Activated T-cell treated with anti-CD3 and anti-CD28 coated beads, Interleukin-2, amount 50 U/mL, for 72 hours (primary cell): ENCODE data around the gene STARD10. TPM values are rescaled to one million over a fixed set of nuclear protein-coding genes. Genes with fewer than 3 reads are reported as not detected.

ENCODE experiments used
- ATAC-seq, 2 donors: fragments of 150-1000 bp; cut with Tn5 transposase; replicated peaks in 1 of 2; 2 replicates each; pipeline ENCODE4 v1.10.0; 2021; ENCODE audit warnings: moderate library complexity in 2 of 2, mild to moderate bottlenecking in 1 of 2
- DNase-seq, 2 donors: peaks; one replicate each; pipeline ENCODE4 v3.0.0; 2021 to 2022; ENCODE audit warnings: mixed read lengths in 1 of 2
- H3K27ac Mint-ChIP-seq: one replicate; pipeline ENCODE4 v1.8.0; 2022; ENCODE audit warnings: mild to moderate bottlenecking, moderate library complexity, mixed read lengths
- H3K27me3 Mint-ChIP-seq: one replicate; pipeline ENCODE4 v1.8.0; 2022; ENCODE audit warnings: low read depth, mixed read lengths
- H3K36me3 Mint-ChIP-seq, 2 donors: one replicate each; pipeline ENCODE4 v1.8.0; 2022; ENCODE audit warnings: mixed read lengths in 2 of 2, mild to moderate bottlenecking in 1 of 2; ENCODE audit not compliant: insufficient read depth in 2 of 2
- H3K4me1 Mint-ChIP-seq: one replicate; pipeline ENCODE4 v1.8.0; 2022; ENCODE audit warnings: low read depth, mixed read lengths
- H3K4me3 Mint-ChIP-seq, 2 donors: one replicate each; pipeline ENCODE4 v1.8.0; 2022; ENCODE audit warnings: mild to moderate bottlenecking in 2 of 2, mixed read lengths in 2 of 2, moderate library complexity in 2 of 2
- H3K9me3 Mint-ChIP-seq, 2 donors: one replicate each; pipeline ENCODE4 v1.8.0; 2022; ENCODE audit warnings: mixed read lengths in 2 of 2
- total RNA-seq, 2 donors: library from RNA; stranded (reverse); gene quantifications; one replicate each; pipeline ENCODE4 v1.2.3, GENCODE V29; 2022

Gene STARD10
- total RNA-seq, 2 donors from 2014 or later: 31.9 to 41.3 TPM

DNA sequence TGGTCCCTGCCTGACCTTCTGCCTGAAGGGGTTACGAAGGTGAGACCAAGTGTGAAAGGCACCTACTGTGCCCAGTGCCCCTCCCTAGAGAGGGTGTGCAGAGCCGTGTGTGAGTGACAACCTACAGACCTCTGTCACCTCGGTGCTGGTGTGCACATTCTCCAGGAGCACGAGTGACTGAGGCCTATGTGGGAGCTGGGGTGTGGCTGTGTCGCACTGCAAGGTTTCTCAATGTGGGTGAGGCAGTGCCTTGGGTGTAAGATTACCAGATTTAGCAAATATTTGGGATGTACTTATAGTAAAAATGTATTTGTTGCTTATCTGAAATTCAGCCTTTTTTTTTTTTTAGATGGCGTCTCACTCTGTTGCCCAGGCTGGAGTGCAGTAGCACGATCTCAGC lies 5.6 kb downstream of the STARD10 start:
- no peaks in the 10 kb centered on the region for H3K9me3 Mint-ChIP-seq
- no peak for DNase-seq
- peaks cover 33% of the 10 kb centered on the region for H3K4me1 Mint-ChIP-seq
- no peak for ATAC-seq
- no peaks in the 10 kb centered on the region for H3K27me3 Mint-ChIP-seq
- H3K4me3 Mint-ChIP-seq: peak overlapping the region in 1 of 2 donors; percentile 74
- H3K27ac Mint-ChIP-seq: no peak overlapping the region
- no peaks in the 10 kb centered on the region for H3K36me3 Mint-ChIP-seq

DNA sequence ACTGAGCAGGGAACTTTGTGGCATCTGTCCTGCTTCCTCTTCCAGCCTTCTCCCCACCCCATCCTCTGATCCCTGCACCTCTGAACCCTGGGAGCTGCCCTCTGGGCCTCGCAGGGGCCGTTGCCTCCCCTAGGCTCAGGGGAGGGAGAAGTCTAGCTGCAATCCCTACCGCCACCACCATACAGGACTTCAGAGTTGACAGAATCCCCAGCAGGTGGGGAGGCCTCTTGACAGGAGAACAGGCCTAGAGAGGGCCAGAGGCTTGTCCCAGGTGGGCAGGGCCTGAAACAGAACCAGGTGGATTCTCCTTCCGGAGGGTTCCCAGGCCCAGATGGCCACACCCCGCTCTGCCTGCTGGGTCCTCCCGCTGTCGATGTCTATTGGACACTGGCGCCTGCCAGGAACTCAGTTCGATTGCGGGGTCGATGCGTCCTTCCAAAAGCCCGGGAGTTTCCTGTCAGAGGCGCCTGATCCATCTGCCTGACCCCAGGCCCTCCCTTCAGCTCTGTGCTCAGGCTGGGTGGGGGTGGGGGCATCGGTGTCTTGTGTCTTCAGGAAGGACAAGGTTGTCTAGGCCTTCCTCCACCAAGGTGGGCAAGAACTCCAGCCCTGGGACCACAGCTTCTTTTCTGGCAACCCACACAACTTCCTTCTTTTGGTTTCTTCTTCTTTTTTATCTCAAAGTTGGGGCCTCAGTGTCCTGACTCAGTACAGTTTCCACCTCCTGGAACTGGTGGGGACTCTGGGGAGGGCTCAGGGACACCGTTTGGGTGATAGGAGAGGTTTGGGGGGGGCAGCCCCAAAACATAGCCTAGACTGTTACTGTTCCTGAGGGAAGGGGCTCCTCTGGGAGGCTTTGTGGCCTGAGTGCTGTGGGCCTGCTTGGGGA lies 6.4 kb downstream of the STARD10 start:
- Mint-ChIP-seq H3K4me1 (peaks cover 31% of the 10 kb centered on the region), H3K36me3 (no peaks in the 10 kb centered on the region), H3K4me3 (peak overlapping the region; percentile 1 to 74), H3K9me3 (no peaks in the 10 kb centered on the region), H3K27ac (no peak overlapping the region), H3K27me3 (no peaks in the 10 kb centered on the region)
- ATAC-seq (peak; percentile 44 to 74), DNase-seq (peak in 1 of 2 donors; percentile 40)

DNA sequence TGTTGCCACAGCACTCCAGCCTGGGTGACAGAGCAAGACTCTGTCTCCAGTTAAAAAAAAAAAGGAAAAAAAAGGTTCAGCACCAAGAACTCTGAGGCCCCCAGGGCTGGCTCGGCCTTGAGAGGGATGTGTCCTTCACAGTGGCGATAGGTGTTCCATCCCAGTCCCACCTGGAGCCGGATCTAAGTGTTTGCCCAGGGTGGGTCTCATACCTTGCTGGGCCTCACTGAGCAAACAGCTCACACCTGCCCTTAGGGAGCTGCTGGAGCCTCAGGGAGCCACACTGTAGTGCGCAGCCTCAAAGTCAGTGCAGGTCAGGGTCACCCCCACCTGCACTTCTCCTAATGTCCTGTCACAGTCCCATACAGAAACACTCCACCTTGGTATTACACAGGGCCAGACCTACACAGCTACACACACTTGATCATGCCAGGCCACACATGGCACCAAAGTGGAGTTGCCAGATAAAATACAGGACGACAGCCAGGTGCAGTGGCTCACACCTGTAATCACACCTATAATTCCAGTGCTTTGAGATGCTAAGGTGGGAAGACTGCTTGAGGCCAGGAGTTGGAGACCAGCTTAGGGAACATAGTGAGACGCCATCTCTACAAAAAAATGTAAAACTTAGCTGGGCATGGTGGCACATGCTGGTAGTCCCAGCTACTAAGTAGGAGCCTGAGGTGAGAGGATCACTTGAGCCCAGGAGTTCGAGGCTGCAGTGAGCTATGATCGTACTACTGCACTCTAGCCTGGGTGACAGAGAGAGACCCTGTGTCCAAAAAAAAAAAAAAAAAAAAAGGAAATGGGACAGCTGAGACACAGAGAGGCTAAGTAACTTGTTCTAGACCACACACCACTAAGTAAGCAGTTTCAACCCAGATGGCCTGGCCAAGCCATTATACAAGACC lies 7.3 kb downstream of the STARD10 start:
- DNase-seq: no peak
- no peak overlapping the region for H3K27ac Mint-ChIP-seq
- ATAC-seq: no peak
- no peaks in the 10 kb centered on the region for H3K9me3 Mint-ChIP-seq
- H3K4me1 Mint-ChIP-seq: peaks cover 34% of the 10 kb centered on the region
- H3K36me3 Mint-ChIP-seq: no peaks in the 10 kb centered on the region
- H3K4me3 Mint-ChIP-seq: no peak overlapping the region
- H3K27me3 Mint-ChIP-seq: no peaks in the 10 kb centered on the region

DNA sequence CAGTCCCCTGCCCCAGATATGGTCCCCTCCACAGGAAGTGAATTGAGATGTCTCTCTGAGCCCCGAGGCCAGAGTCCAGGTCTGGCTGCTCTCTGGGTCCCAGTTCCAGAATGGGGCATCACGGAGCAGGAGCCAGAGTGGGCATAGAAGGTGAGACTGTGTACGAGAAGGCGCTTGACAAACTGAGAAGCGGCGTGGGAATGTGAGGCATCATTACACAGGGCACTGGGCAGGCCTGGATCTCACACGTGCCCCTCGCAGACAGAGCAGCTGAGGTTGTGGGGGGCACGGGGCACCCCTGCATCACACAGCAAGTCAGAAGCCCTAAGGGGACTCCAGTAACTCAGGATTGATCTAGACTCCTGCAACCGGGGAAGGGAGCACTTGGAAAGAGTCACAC lies 9.2 kb downstream of the STARD10 start:
- H3K27ac Mint-ChIP-seq: no peak overlapping the region
- H3K36me3 Mint-ChIP-seq: no peaks in the 10 kb centered on the region
- H3K27me3 Mint-ChIP-seq: no peaks in the 10 kb centered on the region
- H3K4me3 Mint-ChIP-seq: no peak overlapping the region
- no peaks in the 10 kb centered on the region for H3K9me3 Mint-ChIP-seq
- DNase-seq (no peak), ATAC-seq (no peak)
- H3K4me1 Mint-ChIP-seq: peaks cover 38% of the 10 kb centered on the region

DNA sequence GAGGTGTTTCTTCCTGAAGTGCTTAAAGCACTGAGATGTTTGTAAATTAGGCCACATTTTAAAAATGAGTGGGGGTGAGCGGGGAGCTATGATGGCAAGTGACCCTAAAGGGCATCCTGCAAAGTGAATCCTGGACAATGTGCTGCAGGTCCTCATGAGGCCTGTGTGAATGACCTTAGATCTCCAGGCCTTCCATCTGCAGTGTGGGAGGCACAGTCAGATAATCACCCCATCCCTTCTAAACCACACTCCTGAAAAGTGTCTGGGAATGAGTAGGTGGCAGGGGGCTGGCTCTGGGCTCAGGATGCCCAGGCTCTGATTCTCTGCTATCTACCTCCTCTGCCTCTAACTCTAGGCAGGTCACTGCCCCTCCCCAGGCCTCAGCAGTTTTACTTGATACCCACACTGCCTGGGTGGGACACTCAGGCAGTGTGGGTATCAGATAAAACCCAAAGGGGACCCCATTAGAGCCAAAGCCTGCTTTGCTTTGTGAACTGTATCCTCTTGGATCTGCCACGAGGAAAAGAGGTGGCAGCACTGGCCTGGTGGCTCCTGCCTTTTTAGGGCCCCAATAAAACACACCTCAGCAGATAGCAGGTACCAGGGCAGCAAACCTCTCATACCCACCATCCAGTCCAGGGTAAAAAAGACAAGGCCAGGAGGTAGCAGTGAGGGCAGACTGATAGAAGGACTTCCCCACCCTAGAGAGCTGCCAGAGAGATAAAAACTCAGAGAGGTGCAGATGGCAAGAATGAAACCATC lies 10.5 kb downstream of the STARD10 start:
- ATAC-seq (peak in 1 of 2 donors; percentile 6), DNase-seq (no peak)
- Mint-ChIP-seq H3K9me3 (no peaks in the 10 kb centered on the region), H3K27ac (peak overlapping the region; percentile 0), H3K27me3 (no peaks in the 10 kb centered on the region), H3K4me1 (peaks cover 38% of the 10 kb centered on the region), H3K36me3 (no peaks in the 10 kb centered on the region), H3K4me3 (no peak overlapping the region)

DNA sequence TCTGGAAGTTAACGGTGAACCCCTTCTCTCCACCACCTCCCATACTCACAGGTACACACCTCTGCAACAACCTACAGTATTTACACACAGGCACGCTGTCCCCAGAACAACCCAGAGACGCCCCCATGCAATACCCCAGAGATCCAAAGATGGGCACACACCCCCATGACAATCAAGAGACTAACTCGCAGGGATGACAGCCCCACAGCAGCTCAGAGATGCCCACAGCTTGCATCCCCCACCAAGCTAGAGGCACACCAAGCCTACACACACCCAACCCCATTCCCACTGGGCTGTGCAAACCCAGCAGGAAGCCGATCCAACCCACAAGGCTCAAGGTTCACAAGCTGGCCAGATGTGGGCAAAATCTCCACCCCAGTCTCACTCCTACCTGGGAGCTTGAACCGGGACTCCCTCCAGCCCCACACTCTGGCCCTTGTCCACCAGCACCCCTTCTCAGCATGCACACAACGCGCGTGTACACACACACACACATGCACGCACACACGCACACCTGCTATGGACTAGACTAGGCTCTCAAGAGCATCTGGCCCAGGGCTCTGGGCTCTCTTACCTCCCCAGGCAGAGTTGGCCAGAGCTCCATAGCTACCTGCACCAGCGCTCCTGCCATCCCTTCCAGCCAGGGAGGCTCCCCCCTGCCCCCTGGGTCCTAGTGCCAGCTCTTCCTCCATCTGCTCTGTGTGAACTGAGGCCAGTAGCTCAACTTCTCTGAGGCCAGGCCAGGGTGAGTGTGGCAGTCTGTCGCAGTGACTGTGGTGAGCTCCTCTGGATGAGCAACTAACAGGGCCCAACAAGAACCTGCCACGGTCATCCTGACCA lies 11.5 kb downstream of the STARD10 start:
- ATAC-seq: peak; percentile 13 to 39
- H3K27ac Mint-ChIP-seq: no peak overlapping the region
- H3K36me3 Mint-ChIP-seq: no peaks in the 10 kb centered on the region
- H3K4me1 Mint-ChIP-seq: peaks cover 28% of the 10 kb centered on the region
- H3K4me3 Mint-ChIP-seq: peak overlapping the region; percentile 63 to 67
- DNase-seq: no peak
- no peaks in the 10 kb centered on the region for H3K9me3 Mint-ChIP-seq
- H3K27me3 Mint-ChIP-seq: no peaks in the 10 kb centered on the region

GRCh38 chr11:72781313-72782080 lies 12.3 kb downstream of the STARD10 start:
- peak; percentile 76 to 80 for ATAC-seq
- Mint-ChIP-seq H3K4me3 (peak overlapping the region; percentile 67 to 82), H3K9me3 (no peaks in the 10 kb centered on the region), H3K4me1 (peaks cover 20% of the 10 kb centered on the region), H3K27me3 (no peaks in the 10 kb centered on the region), H3K36me3 (no peaks in the 10 kb centered on the region), H3K27ac (no peak overlapping the region)
- peak; percentile 59 to 60 for DNase-seq

- ATAC-seq (no peak), DNase-seq (no peak)
- Mint-ChIP-seq H3K4me3 (peak overlapping the region; percentile 51 to 82), H3K27ac (no peak overlapping the region), H3K9me3 (no peaks in the 10 kb centered on the region), H3K27me3 (no peaks in the 10 kb centered on the region), H3K4me1 (peaks cover 20% of the 10 kb centered on the region), H3K36me3 (no peaks in the 10 kb centered on the region)
Measured at GRCh38 chr11:72781063-72781312, 12.9 kb downstream of the STARD10 start.

- no peaks in the 10 kb centered on the region for H3K36me3 Mint-ChIP-seq
- no peaks in the 10 kb centered on the region for H3K9me3 Mint-ChIP-seq
- H3K27me3 Mint-ChIP-seq: no peaks in the 10 kb centered on the region
- peak overlapping the region; percentile 51 to 82 for H3K4me3 Mint-ChIP-seq
- peaks cover 20% of the 10 kb centered on the region for H3K4me1 Mint-ChIP-seq
- DNase-seq (no peak), ATAC-seq (no peak)
- H3K27ac Mint-ChIP-seq: no peak overlapping the region
Measured at GRCh38 chr11:72780296-72781062, 13.4 kb downstream of the STARD10 start.

- DNase-seq (no peak), ATAC-seq (no peak)
- H3K27me3 Mint-ChIP-seq: no peaks in the 10 kb centered on the region
- no peaks in the 10 kb centered on the region for H3K36me3 Mint-ChIP-seq
- H3K27ac Mint-ChIP-seq: no peak overlapping the region
- H3K4me1 Mint-ChIP-seq: peaks cover 20% of the 10 kb centered on the region
- H3K4me3 Mint-ChIP-seq: peak overlapping the region; percentile 23 to 38
- H3K9me3 Mint-ChIP-seq: no peaks in the 10 kb centered on the region
Measured at GRCh38 chr11:72779495-72780128, 14.2 kb downstream of the STARD10 start.
